CD4-positive, alpha-beta T cell treated with Interferon alpha-2 for 1 hour (primary cell): Measurements from ENCODE around the gene FOXD3.

Source experiments
- DNase-seq, 2 donors: peaks; one replicate each; pipeline ENCODE4 v3.0.0-alpha.2; 2020 to 2022

Gene FOXD3

DNA sequence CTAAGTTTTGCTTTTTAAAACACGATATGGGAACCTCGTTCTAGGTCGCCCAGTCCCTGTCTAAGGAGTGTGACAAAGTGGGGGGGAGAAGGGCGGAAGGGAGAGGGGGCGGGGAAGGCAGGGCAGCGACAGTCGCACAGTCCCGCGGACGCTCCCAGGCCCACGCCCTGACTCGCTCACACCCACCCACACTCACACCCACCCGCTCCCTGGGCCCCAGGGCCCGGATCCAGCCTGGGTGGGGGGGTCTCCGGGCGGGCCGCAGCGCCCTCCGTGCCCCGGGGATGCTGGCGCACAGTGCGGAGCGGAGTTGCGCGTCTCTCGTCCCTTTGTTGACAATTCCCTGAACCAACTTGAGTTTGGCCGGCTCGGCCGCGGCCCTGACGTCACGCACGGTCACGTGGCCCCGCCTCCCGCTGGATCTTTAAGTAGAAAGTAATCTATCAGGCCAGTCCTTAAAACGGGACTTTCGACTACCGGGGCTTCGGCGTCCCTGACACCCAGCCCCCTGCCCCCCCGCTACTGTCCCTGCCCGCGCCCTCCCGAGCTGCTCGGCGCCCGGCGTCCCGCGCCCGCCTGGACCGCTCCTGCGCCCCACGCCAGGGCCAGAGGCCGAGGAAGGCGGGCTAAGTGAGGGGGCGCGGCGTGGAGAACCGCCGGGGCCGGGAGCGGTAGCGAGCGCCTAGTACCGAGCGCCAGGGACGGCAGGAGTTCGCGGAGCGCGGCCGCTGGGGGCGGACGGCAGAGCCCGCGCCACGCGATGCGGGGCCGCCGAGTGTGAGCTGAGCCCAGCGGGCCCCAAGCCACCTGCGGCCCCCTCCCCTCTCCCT, at the start of gene FOXD3:
Gene FOXD3 (plus strand): TSS at position 454 of the 830 bp plus-strand sequence. CDS start 492 bp downstream, outside the sequence.
- peak; percentile 28 to 31 for DNase-seq

GRCh38 chr1:63272811-63273210, 49.6 kb upstream of the FOXD3 start:
- no peak for DNase-seq

DNA sequence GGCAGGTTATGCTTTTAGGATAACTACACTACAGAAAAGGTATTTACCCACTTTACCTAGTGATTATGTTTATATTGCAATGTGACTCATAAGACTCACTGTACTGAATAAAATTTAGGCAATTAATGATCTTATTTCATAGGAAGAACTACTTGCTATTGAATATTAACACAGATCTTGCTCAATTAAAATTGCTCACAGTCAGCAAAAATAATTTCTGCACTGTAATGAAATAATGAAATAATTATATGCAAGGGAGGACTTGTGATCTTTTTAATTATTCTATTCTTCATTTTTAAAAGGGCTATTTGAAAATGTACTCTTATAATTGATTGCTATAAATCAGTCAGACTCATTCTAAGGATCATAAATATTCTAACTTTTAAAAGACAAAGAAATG, 48.0 kb upstream of the FOXD3 start:
- DNase-seq: no peak

- no peak for DNase-seq
Measured at GRCh38 chr1:63274979-63275378, 47.4 kb upstream of the FOXD3 start.

DNA sequence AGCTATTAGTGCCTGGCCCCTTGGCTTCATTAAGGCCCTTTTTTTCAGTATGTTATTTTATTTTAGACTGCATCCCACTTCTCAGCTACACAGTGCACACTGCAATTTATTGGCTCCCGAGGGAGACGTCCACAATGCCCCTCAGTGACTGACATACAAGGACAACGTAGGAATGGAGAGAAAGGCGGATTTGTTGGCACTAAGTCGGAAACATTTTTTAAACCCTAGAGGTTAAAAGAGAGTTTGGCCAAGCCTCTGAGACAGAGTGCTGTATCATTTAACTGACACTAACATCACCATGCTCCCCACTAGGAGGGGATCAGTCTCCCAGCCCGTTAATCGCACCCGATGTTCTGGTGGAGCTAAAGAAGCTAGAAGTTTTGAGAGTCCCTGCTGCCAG, 45.7 kb upstream of the FOXD3 start:
- no peak for DNase-seq

DNA sequence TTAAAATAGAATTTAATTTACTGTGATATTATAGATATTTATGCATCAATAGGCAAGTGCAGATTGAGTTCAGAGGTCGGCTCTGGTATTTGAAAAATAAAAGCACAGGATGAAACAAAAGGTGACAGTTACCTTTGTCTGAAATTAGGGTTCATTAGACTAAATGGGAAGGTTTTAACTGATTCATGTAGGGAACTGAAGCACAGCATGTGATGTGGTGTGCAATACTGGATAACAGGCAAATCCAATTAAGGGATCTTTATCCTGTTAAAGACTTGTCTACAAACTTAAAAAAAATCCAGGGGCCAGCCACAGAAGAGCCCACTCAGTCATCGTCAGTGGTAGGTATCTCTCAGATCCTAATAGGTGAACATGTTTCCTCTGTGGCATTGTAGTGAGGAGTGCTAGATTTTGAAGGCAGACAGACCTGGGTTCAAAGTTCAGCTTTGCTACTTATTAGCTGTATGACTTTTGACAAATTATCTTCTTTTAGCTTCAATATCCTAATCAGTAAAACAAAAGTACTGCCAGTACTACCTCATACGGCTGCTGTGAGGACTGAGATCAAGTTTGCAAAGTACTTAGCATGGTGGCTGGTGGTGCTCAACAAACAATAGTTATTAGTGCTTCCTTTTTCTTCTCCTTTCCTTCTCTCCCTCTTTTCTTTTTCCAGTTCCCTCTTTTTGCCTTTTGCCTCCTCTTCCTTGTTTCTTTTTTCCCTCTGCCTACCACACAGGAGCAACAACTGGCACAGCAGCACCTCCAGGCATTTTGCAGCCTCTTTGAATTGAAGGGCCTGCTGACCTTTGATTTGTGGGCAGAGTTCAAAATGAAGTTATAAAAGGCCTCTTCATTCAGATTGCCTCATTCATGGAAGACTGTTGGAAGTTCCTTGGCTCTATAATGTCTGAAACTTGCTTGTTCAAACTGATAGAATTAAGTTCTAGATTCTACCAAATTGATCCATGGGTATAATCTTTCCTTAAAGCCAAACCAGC, 44.9 kb upstream of the FOXD3 start:
- no peak for DNase-seq

GRCh38 chr1:63281753-63282152, 40.6 kb upstream of the FOXD3 start:
- no peak for DNase-seq

DNA sequence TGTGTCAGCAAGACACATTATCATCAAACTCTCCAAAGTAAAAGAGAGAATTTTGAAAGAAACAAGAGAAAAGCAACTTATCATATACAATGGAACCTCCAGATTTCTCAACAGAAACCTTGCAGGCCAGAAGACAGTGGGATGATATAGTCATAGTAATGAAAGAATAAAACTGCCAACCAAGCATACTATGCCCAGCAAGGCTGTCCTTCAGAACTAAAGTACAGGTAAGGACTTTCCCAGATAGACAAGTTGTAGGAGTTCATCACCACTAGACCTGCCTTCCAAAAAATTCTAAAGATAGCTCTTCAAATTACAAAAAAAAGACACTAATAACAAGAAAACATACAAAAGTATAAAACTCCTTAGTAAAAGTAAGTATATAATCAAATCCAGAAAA, 33.2 kb upstream of the FOXD3 start:
- no peak for DNase-seq

- no peak for DNase-seq
Measured at GRCh38 chr1:63294803-63295594, 27.4 kb upstream of the FOXD3 start.

- DNase-seq: no peak
Measured at GRCh38 chr1:63304410-63304809, 18.0 kb upstream of the FOXD3 start.

- no peak for DNase-seq
Measured at GRCh38 chr1:63305043-63305442, 17.3 kb upstream of the FOXD3 start.

DNA sequence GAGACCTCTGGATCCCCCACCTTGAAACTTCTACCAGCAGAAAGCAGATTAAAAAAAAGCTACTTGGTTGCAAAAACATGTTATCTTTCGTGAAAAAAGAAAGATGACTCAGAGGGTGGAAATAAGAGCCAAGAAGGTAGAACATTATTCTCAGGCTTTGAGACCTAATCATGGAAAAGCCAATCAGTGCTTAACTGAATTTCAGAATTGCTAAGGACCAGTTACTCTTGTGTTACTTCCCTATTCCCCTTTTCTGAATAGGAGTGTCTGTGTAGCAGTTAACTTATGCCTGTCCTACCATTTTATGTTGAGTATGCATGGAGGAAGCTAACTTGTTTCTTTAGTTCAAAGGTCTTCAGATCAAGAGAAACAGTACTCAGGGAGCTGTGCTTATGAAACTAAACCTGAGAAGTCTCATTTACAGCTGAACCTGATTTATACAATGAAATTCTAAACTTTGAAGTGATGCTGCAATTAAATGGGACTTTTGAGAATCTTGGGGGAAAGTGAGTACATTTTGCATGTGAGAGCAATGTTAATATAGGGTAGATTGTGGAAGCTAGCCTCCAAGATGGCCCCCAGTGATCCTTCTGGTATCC, 15.1 kb upstream of the FOXD3 start:
- DNase-seq: no peak

DNA sequence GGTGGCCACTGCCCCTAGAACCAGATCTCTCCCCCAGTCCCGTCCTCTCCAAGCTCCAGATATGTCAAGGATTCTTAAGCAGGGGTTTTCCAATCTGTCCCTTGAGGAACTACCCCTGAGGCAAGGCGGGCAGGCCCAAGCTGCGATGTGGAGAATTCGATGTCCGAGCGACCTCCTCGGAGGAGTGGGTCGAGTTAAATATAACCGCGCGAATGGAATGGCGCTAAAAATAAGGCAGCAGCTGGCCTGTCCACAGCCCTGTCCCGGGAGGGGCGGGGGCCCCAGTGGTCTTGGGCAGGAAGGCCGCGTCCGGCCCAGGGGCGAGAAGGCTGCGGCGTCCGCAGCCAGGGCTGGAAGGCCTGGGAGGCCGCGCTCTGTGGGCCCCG, 5.8 kb upstream of the FOXD3 start:
- DNase-seq: no peak

DNA sequence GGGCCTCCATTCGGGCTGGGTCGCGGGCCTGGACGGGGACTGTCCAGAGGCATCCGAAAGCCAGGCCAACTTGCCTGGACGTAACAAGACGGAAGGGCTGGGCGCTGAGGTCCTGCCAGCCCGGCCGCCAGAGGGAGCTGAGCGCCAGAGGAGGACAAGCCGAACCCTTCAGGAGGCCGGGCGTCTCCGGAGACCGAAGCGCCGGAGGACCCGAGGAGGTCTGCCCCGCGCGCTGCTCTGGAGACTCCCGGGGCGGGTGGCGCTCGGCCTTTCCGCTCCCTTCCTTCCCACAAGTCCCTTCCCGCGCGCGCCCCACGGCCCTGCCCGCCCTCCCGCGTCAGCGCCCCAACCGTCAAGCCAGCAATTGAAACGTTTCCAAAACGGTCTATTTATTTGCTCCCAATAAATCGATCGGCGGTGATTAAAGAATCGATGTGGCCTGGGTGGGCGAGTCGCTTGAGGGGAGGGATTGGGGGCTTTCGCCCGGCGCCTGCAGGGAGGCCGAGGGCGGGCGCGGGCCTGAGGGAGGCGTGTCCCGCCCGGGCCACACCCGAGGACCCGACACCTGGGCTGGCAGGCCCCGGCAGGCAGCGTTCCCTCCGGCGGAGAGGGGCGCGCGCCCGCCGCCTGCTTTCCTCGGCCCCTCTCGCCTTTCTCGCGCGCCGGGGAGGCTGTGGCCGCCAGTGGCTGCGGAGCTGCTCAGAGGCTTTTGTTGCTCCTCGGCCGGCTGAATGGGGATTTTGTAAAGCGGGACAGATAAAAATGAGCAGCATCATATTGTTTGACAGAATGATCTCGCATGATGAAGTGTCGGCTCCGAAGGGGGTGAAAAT, 5.2 kb upstream of the FOXD3 start:
- DNase-seq: peak; percentile 47 to 58

DNA sequence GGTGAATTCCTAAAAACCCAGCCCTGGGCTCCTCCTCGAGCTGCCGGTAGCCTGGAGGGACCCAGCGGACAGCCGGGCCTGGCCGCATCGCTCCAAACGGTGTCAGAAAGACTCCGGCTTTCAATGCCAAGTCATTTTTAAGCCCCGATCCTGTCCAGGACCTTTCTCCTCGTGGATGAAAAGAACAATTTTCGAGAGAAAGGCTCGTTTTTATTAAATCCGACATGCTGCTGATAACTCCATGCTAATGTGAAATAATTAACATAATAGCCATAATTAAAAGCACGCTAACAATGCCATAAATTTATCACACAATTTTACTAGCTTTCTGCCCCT, 4.6 kb upstream of the FOXD3 start:
- no peak for DNase-seq

GRCh38 chr1:63318201-63318979, 4.0 kb upstream of the FOXD3 start:
- DNase-seq: no peak

DNA sequence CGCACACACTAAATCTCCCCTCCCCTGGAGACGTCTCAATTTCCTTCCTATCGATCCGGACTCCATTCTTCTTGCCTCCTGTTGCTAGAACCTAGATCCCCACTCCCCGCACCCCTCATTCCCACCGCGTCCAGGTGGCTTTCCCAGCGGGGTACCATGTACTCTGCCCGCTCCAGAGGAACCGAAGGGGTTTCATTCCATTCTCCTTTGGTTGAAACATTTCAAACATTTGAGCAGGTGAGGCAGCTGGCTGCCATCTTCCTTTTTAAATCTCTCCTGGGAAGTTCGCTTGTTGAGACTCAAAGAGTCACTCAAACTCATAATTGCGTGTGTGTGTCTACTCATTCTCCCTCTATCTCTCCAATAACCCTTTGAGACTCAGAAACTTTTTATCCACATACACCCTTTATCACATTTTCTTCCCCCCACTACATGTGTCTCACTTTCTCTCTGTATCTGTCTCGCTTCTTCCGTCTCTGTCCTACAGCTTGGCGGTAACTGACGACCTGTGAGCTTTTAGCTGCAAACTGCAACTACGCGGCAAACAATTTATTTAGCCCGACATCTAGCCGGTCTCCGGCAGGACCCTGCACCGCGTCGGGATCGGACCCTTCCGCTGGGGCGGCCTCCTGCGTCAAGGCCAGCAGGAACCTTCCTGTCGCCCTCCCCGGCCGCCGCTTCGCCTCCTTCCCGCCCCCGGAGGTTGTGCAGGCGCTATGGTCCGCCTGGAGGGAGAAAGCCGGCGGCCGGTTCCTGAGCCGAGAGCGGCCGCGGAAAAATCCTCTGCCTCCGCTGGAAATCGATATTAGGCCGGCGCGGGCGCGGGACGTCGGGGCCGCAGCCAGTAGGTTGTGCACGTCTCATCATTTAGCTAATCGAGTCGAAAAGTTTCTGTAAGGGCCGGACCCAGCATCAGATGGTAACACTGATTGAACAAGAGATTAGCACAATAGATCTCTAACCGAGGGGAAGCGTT, 3.0 kb upstream of the FOXD3 start:
- DNase-seq: no peak

- DNase-seq: no peak
Measured at GRCh38 chr1:63320022-63320721, 2.2 kb upstream of the FOXD3 start.
